ENCODE data around the gene ST3GAL3.
A peak's percentile ranks its signal among the peaks of the same experiment; 100 is the strongest.

ST3GAL3 gene

GRCh38 chr1:43835082-43836021, 128.0 kb downstream of the ST3GAL3 start:
- CTCF ChIA-PET: interaction anchor here (3.1 kb wide), 1 partner anchor 99 kb away, joined by 14 read pairs; the partner anchor contains the start of gene ARTN
- DNase-seq (ENCODE audit: low read depth, low spot score): peak; percentile 33
- no peak for TF ChIP-seq CTCF (IDR thresholded peaks at IDR 0.05; ENCODE audit: insufficient read depth, low read length, missing control alignments)
- POLR2A ChIA-PET: interaction anchor here (0.6 to 1.3 kb wide), 3 partner anchors 12 to 23 kb away, joined by 3 read pairs; no protein-coding TSS in a partner anchor
- H3K4me3 ChIP-seq (ENCODE audit: low read depth, low read length): no peak overlapping the region

- ChIA-PET CTCF (interaction anchor here (3.1 kb wide), 1 partner anchor 98 kb away, joined by 14 read pairs; the partner anchor contains the start of gene ARTN), POLR2A (no interaction called here)
- no peak for DNase-seq (ENCODE audit: low read depth, low spot score)
- TF ChIP-seq CTCF (IDR thresholded peaks at IDR 0.05; ENCODE audit: insufficient read depth, low read length, missing control alignments): no peak
- no peak overlapping the region for H3K4me3 ChIP-seq (ENCODE audit: low read depth, low read length)
Observed at GRCh38 chr1:43836267-43836951, 129.1 kb downstream of the ST3GAL3 start.

GRCh38 chr1:43839056-43839455, 131.7 kb downstream of the ST3GAL3 start:
- H3K4me3 ChIP-seq (ENCODE audit: low read depth, low read length): no peak overlapping the region
- ChIA-PET POLR2A (no interaction called here), CTCF (interaction anchor here (1.1 to 1.2 kb wide), 2 partner anchors 75 to 76 kb away, joined by 3 to 5 read pairs; no protein-coding TSS in a partner anchor)
- DNase-seq (ENCODE audit: low read depth, low spot score): no peak
- no peak for TF ChIP-seq CTCF (IDR thresholded peaks at IDR 0.05; ENCODE audit: insufficient read depth, low read length, missing control alignments)

- ChIA-PET POLR2A (interaction anchor here (1.2 kb wide), 1 partner anchor 17 kb away, joined by 3 read pairs; no protein-coding TSS in a partner anchor), CTCF (interaction anchor here (0.8 to 2.4 kb wide), 4 partner anchors 10 to 93 kb away, joined by 3 to 9 read pairs (median 4); no protein-coding TSS in a partner anchor)
- no peak for TF ChIP-seq CTCF (IDR thresholded peaks at IDR 0.05; ENCODE audit: insufficient read depth, low read length, missing control alignments)
- DNase-seq (ENCODE audit: low read depth, low spot score): no peak
- H3K4me3 ChIP-seq (ENCODE audit: low read depth, low read length): no peak overlapping the region
Observed at GRCh38 chr1:43841321-43842174, 134.2 kb downstream of the ST3GAL3 start.

GRCh38 chr1:43842175-43842498, 134.8 kb downstream of the ST3GAL3 start:
- no peak for TF ChIP-seq CTCF (IDR thresholded peaks at IDR 0.05; ENCODE audit: insufficient read depth, low read length, missing control alignments)
- no peak for DNase-seq (ENCODE audit: low read depth, low spot score)
- POLR2A ChIA-PET: interaction anchor here (1.2 kb wide), 1 partner anchor 16 kb away, joined by 3 read pairs; no protein-coding TSS in a partner anchor
- H3K4me3 ChIP-seq (ENCODE audit: low read depth, low read length): no peak overlapping the region
- CTCF ChIA-PET: interaction anchor here (1.0 to 2.4 kb wide), 3 partner anchors 12 to 93 kb away, joined by 3 to 9 read pairs (median 6); no protein-coding TSS in a partner anchor

Data from AG04449 (cell line).